ENCODE results near the gene GDI2.
"Not testable (repeated sequence)": the region's sequence is repeated elsewhere in the genome, so short reads cannot be mapped to it uniquely, and the experiment has no call there.

Gene GDI2

DNA sequence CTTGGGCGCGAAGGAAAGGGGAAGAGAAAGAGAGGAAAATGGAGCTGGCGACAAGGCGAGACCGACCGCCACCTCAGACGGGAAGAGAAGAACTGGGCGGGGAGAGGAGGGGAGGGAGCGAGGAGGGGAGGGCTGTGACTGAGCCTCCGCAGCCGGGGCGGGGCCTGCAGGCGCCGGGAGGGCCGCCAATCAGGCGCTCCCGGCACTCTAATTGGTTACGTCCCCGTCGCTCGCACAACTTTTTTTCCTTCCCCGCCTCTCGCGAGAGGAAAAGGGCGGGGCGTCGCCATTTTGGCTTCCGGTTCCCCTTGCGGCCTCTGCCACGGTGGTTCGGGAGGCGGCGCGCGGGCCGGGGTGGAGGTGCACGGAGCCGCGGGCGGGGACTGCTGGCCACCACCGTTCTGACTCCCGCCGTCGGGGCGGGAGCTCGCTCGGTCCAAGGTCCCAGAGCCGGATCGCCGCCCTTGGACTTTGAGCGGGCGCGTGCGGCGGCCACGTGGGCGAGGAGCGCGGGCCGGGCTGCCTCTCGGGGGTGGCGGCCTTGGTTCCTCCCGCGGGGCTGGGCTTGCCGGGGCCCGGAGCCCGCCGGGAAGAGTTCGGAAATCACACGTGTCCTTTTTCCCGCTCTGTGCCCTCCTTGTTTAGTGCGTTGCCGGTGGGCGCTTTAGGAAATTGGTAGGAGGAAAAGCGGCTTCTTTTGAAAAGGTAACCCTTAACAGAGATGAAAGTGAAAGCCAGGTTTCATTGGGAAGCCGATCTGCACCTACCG, at the start of gene GDI2:
Gene GDI2, minus strand, starts transcription at position 94 of the 769 bp plus-strand sequence. CDS start 176 bp downstream, outside the sequence.
- peak; percentile 96 for DNase-seq

- no peak for DNase-seq
These were observed 49.2 kb upstream of the GDI2 start for GRCh38 chr10:5862360-5862961.

DNA sequence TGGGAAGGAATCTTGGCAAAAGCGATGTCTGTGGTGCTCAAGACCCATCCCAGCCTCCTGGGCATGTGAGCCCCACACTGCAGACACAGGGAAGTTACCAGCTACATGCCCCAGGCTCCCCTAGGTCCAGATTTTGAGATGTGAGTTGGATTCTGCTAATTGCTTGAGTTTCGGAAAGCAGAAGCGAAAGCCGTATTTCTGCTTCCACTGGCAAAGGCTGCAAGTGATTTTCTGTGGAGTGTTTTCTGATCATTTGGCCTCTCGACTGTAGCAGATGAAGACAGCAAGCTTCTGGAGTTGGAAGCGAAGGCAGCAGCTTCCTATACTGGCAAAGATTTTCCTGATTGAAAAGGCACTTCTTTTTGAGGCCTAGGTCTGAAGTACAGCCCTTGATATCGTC, 46.8 kb upstream of the GDI2 start:
- no peak for DNase-seq

- DNase-seq, result no peak
These were observed 45.6 kb upstream of the GDI2 start for GRCh38 chr10:5858811-5859210.

DNA sequence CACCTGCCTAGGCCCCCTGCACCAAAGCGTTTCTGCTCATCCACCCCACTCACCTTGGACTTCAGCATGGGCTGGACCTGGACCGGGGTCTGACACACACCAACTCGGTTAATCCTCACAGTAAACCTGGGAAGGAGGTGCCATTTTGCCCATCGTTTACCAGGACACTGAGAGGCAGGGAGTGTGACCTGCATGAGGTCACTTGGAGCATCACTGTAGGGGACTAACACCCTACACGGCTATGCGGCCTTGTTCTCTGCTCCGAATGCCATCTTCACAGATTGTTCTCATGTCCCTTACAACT, 43.4 kb upstream of the GDI2 start:
- DNase-seq, result no peak

DNA sequence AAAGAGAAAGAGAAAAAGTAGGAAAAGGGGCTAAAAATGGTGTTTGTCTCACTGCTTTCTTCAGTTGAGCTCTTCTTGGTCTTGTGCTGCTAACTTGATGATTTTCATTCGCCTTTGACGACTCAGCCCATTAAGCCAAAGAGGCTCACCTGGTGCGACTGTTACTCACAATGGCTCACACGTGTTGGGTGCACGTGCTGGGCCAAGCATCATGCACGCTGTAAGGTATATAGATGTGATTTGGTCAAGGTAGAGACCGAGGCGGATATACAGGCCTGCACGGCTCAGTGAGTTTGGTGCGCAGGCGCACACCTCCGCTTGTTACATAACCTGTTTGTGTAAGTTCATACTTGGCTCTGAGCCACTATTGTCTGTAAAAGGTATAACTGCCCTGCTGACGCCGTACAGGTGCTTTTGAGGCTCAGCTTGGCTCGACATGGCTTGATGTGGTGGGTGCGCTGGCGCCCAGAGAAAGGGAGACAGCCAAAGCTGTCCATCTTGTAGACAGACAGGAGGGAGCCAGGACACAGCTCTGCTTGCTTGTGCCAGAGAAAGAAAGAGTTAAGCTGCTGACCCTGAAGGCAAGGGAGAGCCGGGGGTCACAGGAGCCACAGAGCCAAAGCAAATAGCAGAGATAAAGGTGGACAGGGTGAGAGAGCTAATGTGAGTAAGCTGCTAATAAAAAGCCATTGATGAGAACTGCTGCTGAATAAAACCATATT, 42.9 kb upstream of the GDI2 start:
- no peak for DNase-seq

DNA sequence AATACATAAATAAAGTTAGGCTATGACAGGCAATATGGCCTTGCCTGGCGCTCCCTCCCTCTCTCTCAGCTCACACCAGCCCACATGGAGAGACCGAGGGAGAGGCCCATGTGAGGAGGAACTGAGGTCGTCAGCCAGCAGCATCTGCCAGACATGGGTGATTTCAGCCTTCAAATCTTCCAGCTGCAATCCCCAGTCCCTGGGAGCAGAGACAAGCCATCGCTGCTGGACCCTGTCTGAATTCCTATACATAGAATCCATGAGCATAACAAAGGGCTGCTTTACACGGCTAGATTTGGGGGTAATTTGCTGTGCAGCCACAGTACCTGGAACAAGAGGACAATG, 40.9 kb upstream of the GDI2 start:
- DNase-seq, result no peak

- DNase-seq, result not testable (repeated sequence)
These were observed 33.4 kb upstream of the GDI2 start for GRCh38 chr10:5846667-5847066.

- DNase-seq, result no peak
These were observed 31.3 kb upstream of the GDI2 start for GRCh38 chr10:5844345-5845055.

- DNase-seq, result no peak
These were observed 30.6 kb upstream of the GDI2 start for GRCh38 chr10:5843686-5844344.

DNA sequence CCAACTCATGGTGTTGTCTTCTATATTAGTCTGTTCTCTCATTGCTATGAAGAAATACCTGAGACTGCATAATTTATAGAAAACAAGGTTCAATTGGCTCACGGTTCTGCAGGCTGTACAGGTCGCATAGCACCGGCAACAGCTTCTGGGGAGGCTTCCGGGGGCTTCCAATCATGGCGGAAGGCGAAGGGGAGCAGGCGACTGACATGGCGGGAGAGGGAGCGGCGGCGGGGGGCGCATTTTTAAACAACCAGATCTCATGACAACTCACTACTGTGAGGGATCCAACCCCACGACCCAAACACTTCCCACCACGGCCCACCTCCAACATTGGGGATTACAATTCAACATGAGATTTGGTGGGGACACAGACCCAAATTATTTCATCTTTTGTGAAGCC, 28.7 kb upstream of the GDI2 start:
- no peak for DNase-seq

- DNase-seq, result no peak
These were observed 27.4 kb upstream of the GDI2 start for GRCh38 chr10:5840314-5841307.

DNA sequence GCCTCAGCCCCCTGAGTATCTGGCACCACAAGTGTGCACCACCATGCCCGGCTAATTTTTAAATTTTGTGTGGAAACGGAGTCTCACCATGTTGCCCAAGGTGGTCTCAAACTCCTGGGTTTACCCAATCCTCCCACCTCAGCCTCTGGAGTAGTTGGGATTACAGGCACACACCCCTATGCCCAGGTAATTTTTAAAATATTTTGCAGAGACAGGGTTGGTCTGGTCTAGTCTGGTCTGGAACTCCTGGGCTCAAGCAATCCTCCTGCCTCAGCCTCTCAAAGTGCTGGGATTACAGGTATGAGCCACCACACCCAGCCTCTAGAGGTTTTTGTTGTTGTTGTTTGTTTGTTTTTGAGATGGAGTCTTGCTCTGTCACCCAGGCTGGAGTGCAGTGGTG, 22.9 kb upstream of the GDI2 start:
- not testable (repeated sequence) for DNase-seq

DNA sequence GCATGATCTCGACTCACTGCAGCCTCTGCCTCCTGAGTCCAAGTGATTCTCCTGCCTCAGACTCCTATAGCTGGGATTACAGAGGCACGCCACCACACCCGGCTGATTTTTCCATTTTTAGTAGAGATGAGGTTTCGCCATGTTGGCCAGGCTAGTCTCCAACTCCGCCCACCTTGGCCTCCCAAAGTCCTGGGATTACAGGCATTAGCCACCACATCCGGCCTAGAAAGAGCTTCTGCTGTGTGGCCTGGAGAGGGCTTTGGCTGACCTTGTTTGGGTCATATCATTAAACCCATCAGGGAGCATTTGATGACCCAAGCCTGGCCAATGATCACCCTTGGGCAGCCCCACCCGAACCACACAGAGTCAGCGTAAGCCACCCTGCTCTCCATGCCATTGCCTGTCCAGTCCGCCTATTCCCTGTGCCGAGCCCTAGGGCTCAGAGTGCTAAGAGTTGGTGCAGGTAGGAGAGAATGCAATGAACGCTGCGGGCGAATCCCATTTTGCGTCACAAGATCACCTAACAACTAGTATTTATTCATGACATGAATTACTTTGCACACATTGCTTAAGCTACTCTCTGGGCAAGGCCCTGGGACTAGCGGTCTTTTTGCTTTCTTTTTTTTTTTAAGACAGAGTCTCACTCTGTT, 22.3 kb upstream of the GDI2 start:
- no peak for DNase-seq

DNA sequence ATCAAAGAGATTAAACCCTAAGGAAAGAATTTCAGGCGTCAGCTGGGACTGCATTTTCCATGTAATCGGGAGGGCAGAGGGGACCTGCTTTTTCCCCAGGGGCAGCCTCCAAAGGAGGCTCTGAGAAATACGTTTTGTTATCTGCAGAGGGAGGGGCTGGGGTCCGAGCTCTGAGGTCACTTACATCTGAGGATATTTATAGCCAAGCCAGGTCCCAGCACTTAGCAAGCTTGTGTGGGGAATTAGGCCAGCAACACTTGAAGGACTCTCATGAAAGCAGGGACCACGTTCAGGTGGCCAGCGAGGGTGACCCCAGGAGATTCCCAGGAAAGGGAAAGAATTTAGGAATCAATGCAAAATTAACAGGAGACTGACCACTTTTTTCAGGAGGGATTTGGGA, 20.6 kb upstream of the GDI2 start:
- no peak for DNase-seq

DNA sequence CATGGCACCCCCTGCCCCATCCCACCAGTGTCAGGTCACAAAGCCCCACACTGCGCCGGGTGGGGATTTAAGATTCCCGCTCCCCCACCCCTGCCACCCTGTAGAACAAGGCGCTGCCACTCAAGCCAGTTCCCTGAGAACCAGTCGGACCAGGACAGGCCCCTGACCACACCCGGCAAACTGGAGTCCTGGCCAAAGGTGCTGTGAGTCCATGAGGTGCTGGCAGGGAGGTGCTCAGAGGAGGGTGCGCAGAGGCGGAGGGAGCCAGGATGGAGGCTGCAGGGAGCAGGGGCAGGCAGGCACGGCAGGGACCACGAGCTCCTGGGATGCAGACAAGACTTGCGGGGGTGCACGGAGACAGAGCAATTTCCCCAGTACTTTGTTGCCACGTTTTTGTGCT, 19.7 kb upstream of the GDI2 start:
- DNase-seq, result no peak

GRCh38 chr10:5831446-5831782, 18.2 kb upstream of the GDI2 start:
- DNase-seq, result no peak

- no peak for DNase-seq
These were observed 17.6 kb upstream of the GDI2 start for GRCh38 chr10:5830629-5831445.

DNA sequence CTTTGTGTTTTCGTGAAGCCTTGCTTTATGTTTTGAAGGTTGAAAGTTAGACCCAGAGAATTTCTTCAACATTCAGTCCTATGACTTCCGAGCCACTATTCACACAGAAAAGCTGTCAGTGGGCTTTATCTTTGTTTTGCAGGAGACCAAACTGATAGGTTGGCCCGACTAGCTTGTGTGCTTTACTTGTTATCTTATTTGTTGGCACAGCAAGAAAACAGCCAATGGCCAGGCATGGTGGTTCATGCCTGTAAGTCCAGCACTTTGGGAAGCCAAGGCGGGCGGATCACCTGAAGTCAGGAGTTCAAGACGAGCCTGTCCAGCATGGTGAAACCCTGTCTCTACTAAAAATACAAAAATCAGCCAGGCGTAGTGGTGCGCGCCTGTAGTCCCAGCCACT, 16.0 kb upstream of the GDI2 start:
- no peak for DNase-seq

GRCh38 chr10:5828725-5829124, 15.5 kb upstream of the GDI2 start:
- DNase-seq, result no peak

DNA sequence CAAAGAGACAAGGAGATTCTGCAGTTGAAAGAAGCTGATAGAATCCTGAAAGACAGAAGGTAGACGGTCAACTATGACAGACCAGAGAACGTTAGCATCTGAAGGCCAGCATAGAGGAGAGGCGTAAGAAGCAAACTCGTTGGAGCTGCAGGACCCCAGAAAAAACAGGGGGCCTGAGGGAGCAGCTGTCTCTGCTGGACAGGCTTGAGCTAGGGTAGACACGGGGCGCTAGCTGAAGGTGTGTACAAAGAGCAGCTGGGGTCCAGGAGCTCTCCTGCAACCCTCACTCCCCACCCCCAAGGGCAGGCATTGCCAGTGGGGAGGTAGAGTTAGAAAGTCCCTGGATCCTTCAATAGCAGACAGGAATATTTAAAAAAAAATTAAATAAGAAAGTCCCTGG, 14.6 kb upstream of the GDI2 start:
- no peak for DNase-seq
